Measurements from ENCODE around the gene RUFY3. TPM values are rescaled to one million over a fixed set of nuclear protein-coding genes. Genes with fewer than 3 reads are reported as not detected.
"Not testable (repeated sequence)": the region's sequence is repeated elsewhere in the genome, so short reads cannot be mapped to it uniquely, and the experiment has no call there.

RUFY3 gene
- total RNA-seq, 6 experiments from 2014 or later, result 24.1 to 58.3 (median 30.3) TPM

GRCh38 chr4:70722199-70722791 lies 531 bp downstream of the RUFY3 start:
- Histone ChIP-seq H3K27me3 (no peaks in the 10 kb centered on the region), H3K27ac (no peak overlapping the region), H3K4me3 (no peak overlapping the region), H3K36me3 (no peaks in the 10 kb centered on the region), H3K4me1 (peaks cover 0 to 9% (median 0%) of the 10 kb centered on the region in 4 donors), H3K9me3 (no peaks in the 10 kb centered on the region)
- intact Hi-C loops (cut with DNase I), result no loop called here
- TF ChIP-seq CTCF (IDR thresholded peaks at IDR 0.05), result no peak
- TF ChIP-seq POLR2A (IDR thresholded peaks at IDR 0.05), result no peak
- DNase-seq (no peak), ATAC-seq (peak in 1 of 4 donors; percentile 24)
- 85% methylated on average over 4 of the region's 7 CpGs for WGBS (ENCODE audit: insufficient coverage, low coverage, low lambda C conversion rate, missing lambda C conversion rate)

- no peak overlapping the region for H3K4me3 ChIP-seq
- DNase-seq (no peak), ATAC-seq (no peak)
- intact Hi-C loops (cut with DNase I), result no loop called here
- H3K36me3 ChIP-seq, result no peaks in the 10 kb centered on the region
- H3K4me1 ChIP-seq, result peaks cover 0 to 2% (median 0%) of the 10 kb centered on the region in 4 donors
- H3K27ac ChIP-seq, result no peak overlapping the region
- no peaks in the 10 kb centered on the region for H3K27me3 ChIP-seq
- no peaks in the 10 kb centered on the region for H3K9me3 ChIP-seq
- TF ChIP-seq POLR2A (IDR thresholded peaks at IDR 0.05), result no peak
- no peak for TF ChIP-seq CTCF (IDR thresholded peaks at IDR 0.05)
- 94% methylated on average over 3 of the region's 3 CpGs for WGBS (ENCODE audit: insufficient coverage, low coverage, low lambda C conversion rate, missing lambda C conversion rate)
Observed at GRCh38 chr4:70724463-70724862, 2.7 kb downstream of the RUFY3 start.

- intact Hi-C loops (cut with DNase I), result no loop called here
- Histone ChIP-seq H3K4me3 (no peak overlapping the region), H3K4me1 (no peaks in the 10 kb centered on the region), H3K27ac (no peak overlapping the region), H3K36me3 (no peaks in the 10 kb centered on the region), H3K27me3 (no peaks in the 10 kb centered on the region), H3K9me3 (no peaks in the 10 kb centered on the region)
- DNase-seq (no peak), ATAC-seq (no peak)
- 90% methylated on average over 1 of the region's 1 CpG for WGBS (ENCODE audit: insufficient coverage, low coverage, low lambda C conversion rate, missing lambda C conversion rate)
- no peak for TF ChIP-seq CTCF (IDR thresholded peaks at IDR 0.05)
- no peak for TF ChIP-seq POLR2A (IDR thresholded peaks at IDR 0.05)
Observed at GRCh38 chr4:70725633-70726032, 3.9 kb downstream of the RUFY3 start.

- 92% methylated on average over 7 of the region's 11 CpGs for WGBS (ENCODE audit: insufficient coverage, low coverage, low lambda C conversion rate, missing lambda C conversion rate)
- H3K27ac ChIP-seq; ATAC-seq; DNase-seq; H3K27me3 ChIP-seq; intact Hi-C loops (cut with DNase I); H3K4me1 ChIP-seq; H3K36me3 ChIP-seq; H3K9me3 ChIP-seq; H3K4me3 ChIP-seq: not testable (repeated sequence)
Observed at GRCh38 chr4:70726515-70726914, 4.8 kb downstream of the RUFY3 start.

GRCh38 chr4:70728091-70728490 lies 6.3 kb downstream of the RUFY3 start:
- intact Hi-C loops (cut with DNase I), result no loop called here
- peak in 1 of 4 donors; percentile 37 for ATAC-seq

GRCh38 chr4:70732878-70733277 lies 11.1 kb downstream of the RUFY3 start:
- H3K4me3 ChIP-seq; H3K9me3 ChIP-seq; H3K27me3 ChIP-seq; intact Hi-C loops (cut with DNase I); H3K27ac ChIP-seq; H3K36me3 ChIP-seq; ATAC-seq; DNase-seq: not testable (repeated sequence)
- WGBS (ENCODE audit: insufficient coverage, low coverage, low lambda C conversion rate, missing lambda C conversion rate), result 93% methylated on average over 8 of the region's 9 CpGs
- peaks cover 0 to 24% (median 8%) of the 10 kb centered on the region in 4 donors for H3K4me1 ChIP-seq

More at GRCh38 chr4:70728091-70728490, 6.3 kb downstream of the RUFY3 start:
- DNase-seq, result no peak
- no peaks in the 10 kb centered on the region for H3K4me1 ChIP-seq
- WGBS (ENCODE audit: insufficient coverage, low coverage, low lambda C conversion rate, missing lambda C conversion rate), result 73% methylated on average over 11 of the region's 11 CpGs
- no peaks in the 10 kb centered on the region for H3K9me3 ChIP-seq
- H3K27me3 ChIP-seq, result no peaks in the 10 kb centered on the region
- H3K27ac ChIP-seq, result no peak overlapping the region
- no peak overlapping the region for H3K4me3 ChIP-seq
- no peaks in the 10 kb centered on the region for H3K36me3 ChIP-seq
- TF ChIP-seq CTCF (IDR thresholded peaks at IDR 0.05) (no peak), POLR2A (IDR thresholded peaks at IDR 0.05) (no peak)
